Activated CD8-positive, alpha-beta T cell treated with anti-CD3 and anti-CD28 coated beads for 36 hours (primary cell): Measurements from ENCODE around the gene MYH10. TPM values are rescaled to one million over a fixed set of nuclear protein-coding genes. Genes with fewer than 3 reads are reported as not detected.

ENCODE experiments used
- ATAC-seq: fragments of 200-7000 bp; cut with Tn5 transposase; one replicate; pipeline ENCODE4 v1.10.0; 2021; ENCODE audit warnings: mild to moderate bottlenecking, moderate library complexity
- CTCF ChIA-PET: fragments of 350-600 bp; sonication (Branson Sonifier 250); formaldehyde crosslinking; loops from one replicate; lab custom pipeline; 2021; ENCODE audit warnings: antibody characterized with exemption; lab: Charles Lee
- POLR2A ChIA-PET: fragments of 350-600 bp; sonication (Branson Sonifier 250); formaldehyde crosslinking; loops from one replicate; lab custom pipeline; 2021; ENCODE audit warnings: antibody characterized with exemption; lab: Charles Lee
- DNase-seq: peaks from one replicate; pipeline ENCODE4 v3.0.0-alpha.2; 2020
- H3K27ac Mint-ChIP-seq: one replicate; pipeline ENCODE4 v1.8.0; 2021; ENCODE audit warnings: mild to moderate bottlenecking, mixed read lengths
- H3K27me3 Mint-ChIP-seq: one replicate; pipeline ENCODE4 v1.8.0; 2021; ENCODE audit warnings: mixed read lengths
- H3K36me3 Mint-ChIP-seq: one replicate; pipeline ENCODE4 v1.8.0; 2021; ENCODE audit warnings: low read depth, mixed read lengths
- H3K4me1 Mint-ChIP-seq: one replicate; pipeline ENCODE4 v1.8.0; 2021; ENCODE audit warnings: low read depth, mixed read lengths
- H3K4me3 Mint-ChIP-seq: one replicate; pipeline ENCODE4 v1.8.0; 2021; ENCODE audit warnings: mild to moderate bottlenecking, moderate library complexity, mixed read lengths
- H3K9me3 Mint-ChIP-seq: one replicate; pipeline ENCODE4 v1.8.0; 2021; ENCODE audit warnings: mixed read lengths
- CTCF ChIP-seq: fragments of 200-600 bp; IDR thresholded peaks from one replicate; pipeline ENCODE4 v1.8.0; 2022; ENCODE audit warnings: antibody characterized with exemption, mild to moderate bottlenecking
- intact Hi-C: fragments of 100-400 bp; cut with micrococcal nuclease; formaldehyde crosslinking; loops from one replicate; pipeline ENCODE4 v1.10.0; 2022
- total RNA-seq, 2 experiments: library from RNA; stranded (reverse); gene quantifications; one replicate each; pipeline ENCODE4 v1.2.3, GENCODE V29; 2021

The MYH10 gene
- total RNA-seq, result 10 to 100 TPM; 19.9 to 23.7 TPM

GRCh38 chr17:8630227-8630801 lies at the start of gene MYH10:
MYH10 (minus strand) TSS chr17:8630725; CDS start chr17:8623246, 7,479 bp downstream.
- DNase-seq (no peak), ATAC-seq (no peak)
- Mint-ChIP-seq H3K4me1 (peaks cover 13% of the 10 kb centered on the region), H3K27ac (peak within 1 kb of the TSS; percentile 81), H3K36me3 (no peaks in the 10 kb centered on the region), H3K27me3 (peaks cover 49% of the 10 kb centered on the region), H3K4me3 (peak within 1 kb of the TSS; percentile 86), H3K9me3 (no peaks in the 10 kb centered on the region)
- ChIA-PET CTCF (interaction anchor here (0.6 to 1.4 kb wide), 5 partner anchors 55 to 264 kb away, joined by 3 to 4 read pairs (median 3); no protein-coding TSS in a partner anchor), POLR2A (interaction anchor here (1.3 to 1.4 kb wide), 3 partner anchors 8 to 116 kb away, joined by 3 to 4 read pairs (median 3); no protein-coding TSS in a partner anchor)
- TF ChIP-seq CTCF, result no peak
- intact Hi-C loops, result no loop called here

- ChIA-PET CTCF (interaction anchor here (1.2 kb wide), 1 partner anchor 31 kb away, joined by 5 read pairs; no protein-coding TSS in a partner anchor), POLR2A (no interaction called here)
- no peak for TF ChIP-seq CTCF
- ATAC-seq (no peak), DNase-seq (no peak)
- Mint-ChIP-seq H3K27me3 (peaks cover 6% of the 10 kb centered on the region), H3K36me3 (no peaks in the 10 kb centered on the region), H3K4me1 (no peaks in the 10 kb centered on the region), H3K27ac (no peak overlapping the region), H3K9me3 (no peaks in the 10 kb centered on the region), H3K4me3 (no peak overlapping the region)
- intact Hi-C loops, result no loop called here
Measured at GRCh38 chr17:8679126-8679525, 48.6 kb upstream of the MYH10 start.

- Mint-ChIP-seq H3K27me3 (peaks cover 1% of the 10 kb centered on the region), H3K4me3 (no peak overlapping the region), H3K4me1 (no peaks in the 10 kb centered on the region), H3K36me3 (no peaks in the 10 kb centered on the region), H3K27ac (no peak overlapping the region), H3K9me3 (no peaks in the 10 kb centered on the region)
- intact Hi-C loops, result no loop called here
- ChIA-PET CTCF (interaction anchor here (1.0 kb wide), 1 partner anchor 582 kb away, joined by 3 read pairs; no protein-coding TSS in a partner anchor), POLR2A (no interaction called here)
- DNase-seq (no peak), ATAC-seq (no peak)
- no peak for TF ChIP-seq CTCF
Measured at GRCh38 chr17:8675306-8675705, 44.8 kb upstream of the MYH10 start.

DNA sequence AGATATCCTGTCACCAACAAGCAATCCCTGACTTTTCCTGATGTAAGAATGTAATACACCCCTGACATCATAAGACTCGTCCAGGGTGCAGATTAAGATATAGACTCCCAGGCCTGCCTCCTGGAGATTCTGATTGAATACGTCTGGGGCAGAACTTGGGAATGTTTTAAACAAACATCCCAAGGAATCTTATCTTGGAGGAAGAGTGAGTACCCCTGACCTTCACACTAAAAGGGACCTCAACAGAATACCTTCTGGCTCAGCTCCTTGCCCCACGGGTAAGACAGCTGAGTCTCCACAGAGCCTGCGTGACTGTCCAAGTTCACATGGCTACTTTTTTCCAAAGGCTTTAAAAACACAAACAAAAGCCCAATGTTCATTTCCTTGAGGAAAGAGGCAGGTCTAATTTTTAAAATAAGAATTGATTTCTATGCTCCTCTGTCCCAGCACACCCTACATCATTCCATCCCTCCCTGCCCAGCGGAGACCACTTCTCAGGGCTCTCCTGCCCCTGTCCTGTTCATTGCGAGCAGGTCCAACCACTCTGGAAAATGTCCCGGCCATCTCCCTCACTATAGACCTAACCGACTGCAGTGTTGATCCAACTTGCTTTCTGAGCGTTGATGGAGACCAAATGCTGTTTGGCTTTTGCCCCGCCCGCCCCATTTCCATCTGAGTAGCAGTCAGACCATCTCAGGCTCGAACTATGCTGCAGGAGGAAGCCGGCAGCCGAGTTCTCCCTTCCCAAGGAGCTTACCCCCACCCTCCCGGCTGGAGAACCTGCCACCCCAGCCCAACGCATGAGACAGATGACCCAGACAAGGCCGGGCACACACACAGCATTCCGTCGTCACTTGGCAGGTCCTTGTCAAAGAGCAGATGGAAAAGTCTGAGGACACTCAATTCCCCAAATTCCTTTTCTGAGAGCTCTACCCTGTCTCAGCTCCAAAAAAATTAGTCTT lies 44.1 kb upstream of the MYH10 start:
- Mint-ChIP-seq H3K36me3 (no peaks in the 10 kb centered on the region), H3K27ac (no peak overlapping the region), H3K9me3 (no peaks in the 10 kb centered on the region), H3K4me3 (no peak overlapping the region), H3K27me3 (peaks cover 1% of the 10 kb centered on the region), H3K4me1 (no peaks in the 10 kb centered on the region)
- TF ChIP-seq CTCF, result no peak
- intact Hi-C loops, result no loop called here
- ATAC-seq (no peak), DNase-seq (no peak)
- CTCF ChIA-PET, result interaction anchor here (1.0 kb wide), 1 partner anchor 581 kb away, joined by 3 read pairs; no protein-coding TSS in a partner anchor
- POLR2A ChIA-PET, result no interaction called here
